22Rv1 (cell line): ENCODE measurements around the gene ABCC10.
"Not testable (repeated sequence)": the region's sequence is repeated elsewhere in the genome, so short reads cannot be mapped to it uniquely, and the experiment has no call there.

Experiments
- H3K27ac ChIP-seq: fragments of 450-650 bp; 2 replicates; pipeline ENCODE4 v1.5.1; 2017
- ZFX ChIP-seq: fragments of 450-650 bp; IDR thresholded peaks from 2 replicates; pipeline ENCODE4 v1.6.1; 2017; ENCODE audit warnings: antibody characterized with exemption, borderline replicate concordance
- TF ChIP-seq, protein P1 (sequence below): fragments of 450-650 bp; IDR thresholded peaks from 2 replicates; pipeline ENCODE4 v1.5.1; 2017; ENCODE audit warnings: mild to moderate bottlenecking

ABCC10 gene, protein sequence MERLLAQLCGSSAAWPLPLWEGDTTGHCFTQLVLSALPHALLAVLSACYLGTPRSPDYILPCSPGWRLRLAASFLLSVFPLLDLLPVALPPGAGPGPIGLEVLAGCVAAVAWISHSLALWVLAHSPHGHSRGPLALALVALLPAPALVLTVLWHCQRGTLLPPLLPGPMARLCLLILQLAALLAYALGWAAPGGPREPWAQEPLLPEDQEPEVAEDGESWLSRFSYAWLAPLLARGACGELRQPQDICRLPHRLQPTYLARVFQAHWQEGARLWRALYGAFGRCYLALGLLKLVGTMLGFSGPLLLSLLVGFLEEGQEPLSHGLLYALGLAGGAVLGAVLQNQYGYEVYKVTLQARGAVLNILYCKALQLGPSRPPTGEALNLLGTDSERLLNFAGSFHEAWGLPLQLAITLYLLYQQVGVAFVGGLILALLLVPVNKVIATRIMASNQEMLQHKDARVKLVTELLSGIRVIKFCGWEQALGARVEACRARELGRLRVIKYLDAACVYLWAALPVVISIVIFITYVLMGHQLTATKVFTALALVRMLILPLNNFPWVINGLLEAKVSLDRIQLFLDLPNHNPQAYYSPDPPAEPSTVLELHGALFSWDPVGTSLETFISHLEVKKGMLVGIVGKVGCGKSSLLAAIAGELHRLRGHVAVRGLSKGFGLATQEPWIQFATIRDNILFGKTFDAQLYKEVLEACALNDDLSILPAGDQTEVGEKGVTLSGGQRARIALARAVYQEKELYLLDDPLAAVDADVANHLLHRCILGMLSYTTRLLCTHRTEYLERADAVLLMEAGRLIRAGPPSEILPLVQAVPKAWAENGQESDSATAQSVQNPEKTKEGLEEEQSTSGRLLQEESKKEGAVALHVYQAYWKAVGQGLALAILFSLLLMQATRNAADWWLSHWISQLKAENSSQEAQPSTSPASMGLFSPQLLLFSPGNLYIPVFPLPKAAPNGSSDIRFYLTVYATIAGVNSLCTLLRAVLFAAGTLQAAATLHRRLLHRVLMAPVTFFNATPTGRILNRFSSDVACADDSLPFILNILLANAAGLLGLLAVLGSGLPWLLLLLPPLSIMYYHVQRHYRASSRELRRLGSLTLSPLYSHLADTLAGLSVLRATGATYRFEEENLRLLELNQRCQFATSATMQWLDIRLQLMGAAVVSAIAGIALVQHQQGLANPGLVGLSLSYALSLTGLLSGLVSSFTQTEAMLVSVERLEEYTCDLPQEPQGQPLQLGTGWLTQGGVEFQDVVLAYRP (N-terminal part only)

DNA sequence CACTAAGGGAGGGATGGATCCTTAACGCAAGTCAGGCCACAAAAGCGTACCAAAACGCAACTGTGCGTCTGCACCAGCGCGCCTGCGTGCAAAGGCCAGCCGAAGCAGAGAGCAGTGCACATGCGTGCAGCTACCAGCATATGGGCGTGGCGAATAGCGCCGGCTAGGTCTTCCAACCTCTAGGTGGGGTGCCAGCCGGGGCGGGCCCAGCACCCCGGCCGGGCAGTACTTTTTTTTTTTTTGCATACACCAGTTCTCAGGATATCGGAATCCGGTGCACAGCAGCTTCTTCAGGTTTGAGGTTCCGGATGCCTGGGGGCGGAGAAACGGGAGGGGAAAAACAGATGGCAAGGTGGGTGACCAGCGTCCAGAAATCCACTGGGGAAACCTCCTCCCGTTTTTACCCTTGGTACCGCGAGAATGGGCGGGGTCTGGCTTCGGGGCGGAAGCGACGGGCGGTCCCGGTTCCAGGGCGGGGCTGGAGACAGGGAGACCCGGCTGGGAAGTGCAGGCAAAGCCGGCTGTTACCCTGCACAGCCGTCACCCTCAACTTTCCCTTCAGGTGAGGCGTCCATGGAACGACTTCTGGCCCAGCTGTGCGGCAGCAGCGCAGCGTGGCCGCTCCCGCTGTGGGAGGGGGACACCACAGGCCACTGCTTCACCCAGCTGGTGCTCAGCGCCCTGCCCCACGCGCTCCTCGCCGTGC is at the start of gene ABCC10:
Gene ABCC10, plus strand, starts transcription at position 136 of the 706 bp plus-strand sequence. Its CDS starts 438 bp downstream, at position 574.
- TF ChIP-seq, protein P1, sequence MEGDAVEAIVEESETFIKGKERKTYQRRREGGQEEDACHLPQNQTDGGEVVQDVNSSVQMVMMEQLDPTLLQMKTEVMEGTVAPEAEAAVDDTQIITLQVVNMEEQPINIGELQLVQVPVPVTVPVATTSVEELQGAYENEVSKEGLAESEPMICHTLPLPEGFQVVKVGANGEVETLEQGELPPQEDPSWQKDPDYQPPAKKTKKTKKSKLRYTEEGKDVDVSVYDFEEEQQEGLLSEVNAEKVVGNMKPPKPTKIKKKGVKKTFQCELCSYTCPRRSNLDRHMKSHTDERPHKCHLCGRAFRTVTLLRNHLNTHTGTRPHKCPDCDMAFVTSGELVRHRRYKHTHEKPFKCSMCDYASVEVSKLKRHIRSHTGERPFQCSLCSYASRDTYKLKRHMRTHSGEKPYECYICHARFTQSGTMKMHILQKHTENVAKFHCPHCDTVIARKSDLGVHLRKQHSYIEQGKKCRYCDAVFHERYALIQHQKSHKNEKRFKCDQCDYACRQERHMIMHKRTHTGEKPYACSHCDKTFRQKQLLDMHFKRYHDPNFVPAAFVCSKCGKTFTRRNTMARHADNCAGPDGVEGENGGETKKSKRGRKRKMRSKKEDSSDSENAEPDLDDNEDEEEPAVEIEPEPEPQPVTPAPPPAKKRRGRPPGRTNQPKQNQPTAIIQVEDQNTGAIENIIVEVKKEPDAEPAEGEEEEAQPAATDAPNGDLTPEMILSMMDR = peak; percentile 50
- TF ChIP-seq ZFX = no peak

DNA sequence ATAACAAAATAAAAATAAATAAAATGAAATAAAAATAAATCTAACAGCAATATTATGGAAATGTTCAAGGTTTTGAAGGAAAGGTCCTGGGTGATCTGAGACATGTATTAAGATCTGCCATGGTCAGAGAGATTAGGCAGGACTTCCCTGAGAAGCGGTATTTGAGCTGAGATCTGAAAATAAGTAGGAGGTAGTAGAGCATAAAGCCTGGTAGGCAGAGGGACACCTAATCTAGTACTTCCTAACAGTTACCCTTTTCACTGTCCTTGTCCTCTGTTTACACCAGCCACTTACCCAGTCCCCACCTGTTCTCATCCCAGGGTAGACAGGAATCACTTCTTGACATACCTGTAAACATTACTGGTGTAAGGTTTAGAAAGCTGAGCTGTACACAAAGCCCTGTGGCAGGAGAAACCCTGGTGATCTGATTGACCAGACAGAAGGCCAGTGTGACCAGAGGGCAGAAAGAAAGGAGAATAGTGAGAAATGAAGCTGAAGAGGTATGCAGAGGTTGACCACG is 49.6 kb upstream of the ABCC10 start:
- TF ChIP-seq, protein P1 = no peak
- TF ChIP-seq ZFX = no peak
- H3K27ac ChIP-seq = no peak overlapping the region

More for the DNA sequence above, at the start of gene ABCC10:
- peak within 1 kb of the TSS; percentile 82 for H3K27ac ChIP-seq

DNA sequence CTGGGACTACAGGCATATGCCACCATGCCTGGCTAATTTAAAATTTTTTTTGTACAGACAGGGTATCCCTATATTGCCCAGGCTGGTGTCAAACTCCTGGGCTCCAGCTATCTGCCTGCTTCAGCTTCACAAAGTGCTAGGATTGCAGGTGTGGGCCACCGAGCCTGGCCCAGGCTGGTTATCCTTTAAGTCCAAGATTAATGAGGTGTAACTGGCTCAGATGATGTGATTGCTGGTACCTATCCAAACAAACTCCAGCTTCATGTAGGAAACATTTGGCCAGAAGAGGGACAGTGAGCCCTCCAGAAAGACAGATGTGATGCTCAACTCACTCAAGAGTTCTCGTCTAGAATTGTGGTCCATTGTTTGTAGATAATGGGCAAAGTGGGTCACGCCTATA is 48.7 kb upstream of the ABCC10 start:
- TF ChIP-seq ZFX = no peak
- TF ChIP-seq, protein P1 = no peak
- H3K27ac ChIP-seq = no peak overlapping the region

DNA sequence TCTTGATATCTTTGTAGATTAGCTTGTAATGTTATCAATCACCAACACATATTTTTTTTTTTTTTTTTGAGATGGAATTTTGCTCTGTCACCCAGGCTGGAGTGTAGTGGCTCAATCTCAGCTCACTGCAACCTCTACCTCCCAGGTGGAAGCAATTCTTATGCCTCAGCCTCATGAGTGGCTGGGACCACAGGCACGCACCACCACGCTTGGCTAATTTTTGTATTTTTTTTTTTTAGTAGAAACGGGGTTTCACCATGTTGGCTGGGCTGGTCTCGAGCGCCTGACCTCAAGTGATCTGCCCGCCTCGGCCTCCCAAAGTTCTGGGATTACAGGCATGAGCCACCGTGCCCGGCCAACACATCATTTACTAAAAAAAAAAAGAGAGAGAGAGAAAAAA is 46.5 kb upstream of the ABCC10 start:
- not testable (repeated sequence) for H3K27ac ChIP-seq

DNA sequence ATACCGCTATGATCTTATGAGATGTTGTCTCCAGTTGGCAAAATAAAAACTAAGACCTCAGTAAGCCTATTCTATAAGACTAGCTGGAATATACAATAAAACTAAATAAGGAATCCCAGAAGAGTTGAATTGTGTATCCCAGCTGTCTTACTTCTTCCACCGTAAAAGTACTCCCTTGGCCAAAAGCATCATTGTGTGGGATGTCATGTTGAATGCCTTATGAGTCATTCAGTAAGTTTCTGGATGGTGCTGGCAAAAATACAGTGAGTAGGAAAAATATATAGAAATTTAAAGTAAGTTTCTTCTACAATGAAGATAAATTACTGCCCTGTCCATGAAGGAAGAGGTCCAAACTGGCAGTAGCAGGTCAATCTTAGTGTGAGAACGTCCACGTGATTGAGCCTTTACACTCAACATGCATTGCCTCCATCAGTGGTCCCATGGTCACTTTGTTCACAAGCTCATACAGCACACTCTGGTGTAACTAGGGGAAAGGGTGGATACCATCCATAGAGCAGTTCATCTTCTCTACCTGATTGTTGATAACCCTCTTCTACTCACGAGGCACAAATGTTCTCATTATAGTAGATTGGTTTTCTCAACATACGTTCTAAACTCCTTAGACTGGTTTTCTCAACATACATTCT is 44.2 kb upstream of the ABCC10 start:
- H3K27ac ChIP-seq = no peak overlapping the region
- no peak for TF ChIP-seq ZFX
- TF ChIP-seq, protein P1 = no peak

DNA sequence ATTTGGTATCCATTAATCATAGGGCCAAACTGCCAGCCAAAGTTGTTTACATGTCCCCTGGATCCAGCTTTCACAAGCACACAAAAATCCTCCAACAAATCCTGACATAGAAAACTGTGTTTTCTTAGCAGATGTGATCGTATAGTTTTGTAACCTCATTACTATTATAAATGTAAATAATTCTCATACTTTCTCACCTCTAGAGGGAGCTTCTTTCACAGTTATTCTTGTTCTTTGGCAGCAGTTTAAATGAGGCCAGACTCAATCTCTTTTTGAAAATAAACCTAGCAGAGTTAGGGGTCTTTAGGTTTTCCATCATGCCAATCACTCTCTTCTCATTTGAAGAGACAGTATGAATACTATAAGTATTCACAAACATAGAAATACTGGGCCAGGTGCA is 40.8 kb upstream of the ABCC10 start:
- H3K27ac ChIP-seq = no peak overlapping the region
- no peak for TF ChIP-seq ZFX
- TF ChIP-seq, protein P1 = peak; percentile 63
